Panc1 (cell line): ENCODE measurements around the gene CRTAC1. TPM values are rescaled to one million over a fixed set of nuclear protein-coding genes. Genes with fewer than 3 reads are reported as not detected.

Experiments used
- ATAC-seq: fragments of 200-7000 bp; cut with Tn5 transposase; 2 replicates; pipeline ENCODE4 v1.9.1; 2020; ENCODE audit warnings: mild to moderate bottlenecking, moderate library complexity
- BruUV-seq: library from RNA; stranded (reverse); fragments of 400-500 nt; replicated peaks from 2 replicates; lab custom pipeline; 2021; lab: Mats Ljungman, UMichigan
- CTCF ChIA-PET: fragments of 300-600 bp; sonication (Branson Sonifier 250); formaldehyde crosslinking; loops from one replicate; lab custom pipeline; 2022; ENCODE audit warnings: antibody characterized with exemption; lab: Charles Lee
- POLR2A ChIA-PET: fragments of 300-600 bp; sonication (Branson Sonifier 250); formaldehyde crosslinking; loops from one replicate; lab custom pipeline; 2022; ENCODE audit warnings: antibody characterized with exemption; lab: Charles Lee
- DNase-seq: peaks from one replicate; pipeline ENCODE4 v3.0.0-alpha.2; 2010; ENCODE audit warnings: low read depth, low spot score
- H3K27ac ChIP-seq: 2 replicates; pipeline ENCODE4 v1.5.1; 2011; ENCODE audit warnings: mild to moderate bottlenecking, low read length, inconsistent platforms
- H3K27me3 ChIP-seq: fragments of 200-500 bp; sonication (Bioruptor generic); 2 replicates; pipeline ENCODE4 v1.6.0; 2014; ENCODE audit warnings: low read length, inconsistent platforms; ENCODE audit not compliant: control insufficient read depth, insufficient read depth
- H3K36me3 ChIP-seq: fragments of 200-500 bp; sonication (Bioruptor generic); 2 replicates; pipeline ENCODE4 v1.5.1; 2014; ENCODE audit warnings: inconsistent platforms, mild to moderate bottlenecking, low read length, moderate library complexity; ENCODE audit not compliant: control insufficient read depth, insufficient read depth
- H3K4me1 ChIP-seq: 2 replicates; pipeline ENCODE4 v1.5.1; 2011; ENCODE audit warnings: inconsistent platforms, mild to moderate bottlenecking, low read length, moderate library complexity; ENCODE audit not compliant: control insufficient read depth, insufficient read depth
- H3K4me3 ChIP-seq, 2 experiments: 2 replicates each; pipeline ENCODE4 v1.5.1; 2011 to 2012; ENCODE audit warnings: low read depth in 2 of 2, low read length in 2 of 2, mild to moderate bottlenecking in 2 of 2, inconsistent platforms in 1 of 2, moderate library complexity in 1 of 2
- H3K9me3 ChIP-seq: fragments of 200-500 bp; sonication (Bioruptor generic); 2 replicates; pipeline ENCODE4 v1.5.1; 2014; ENCODE audit warnings: low read depth, mild to moderate bottlenecking, inconsistent platforms, low read length, moderate library complexity; ENCODE audit not compliant: control insufficient read depth, insufficient read depth
- POLR2AphosphoS5 ChIP-seq: IDR thresholded peaks from 2 replicates; pipeline ENCODE4 v1.6.1; 2012; ENCODE audit warnings: mild to moderate bottlenecking, low read depth, low read length, moderate library complexity
- SIN3A ChIP-seq: IDR thresholded peaks from 2 replicates; pipeline ENCODE4 v1.6.1; 2012; ENCODE audit warnings: low read depth, mild to moderate bottlenecking, low read length, moderate library complexity, borderline replicate concordance; ENCODE audit not compliant: insufficient read depth
- TCF7L2 ChIP-seq: IDR thresholded peaks from 2 replicates; pipeline ENCODE4 v1.6.1; 2011; ENCODE audit warnings: mild to moderate bottlenecking, low read depth, low read length, inconsistent platforms
- in situ Hi-C: cut with HindIII; loops from 2 replicates; pipeline ENCODE4 v1.10.0; 2016; ENCODE audit warnings: low sequenced_read_pairs, low pct_unique_long_range_greater_than_20kb
- intact Hi-C: fragments of 100-400 bp; cut with micrococcal nuclease; formaldehyde crosslinking; loops from one replicate; pipeline ENCODE4 v1.10.0; 2022; ENCODE audit not compliant: unreplicated experiment
- total RNA-seq: library from RNA; stranded (reverse); gene quantifications from one replicate; pipeline ENCODE4 v1.2.1, GENCODE V29; 2021; ENCODE audit not compliant: unreplicated experiment
- TF ChIP-seq, protein P1 (sequence below): fragments of 450-650 bp; IDR thresholded peaks from 2 replicates; pipeline ENCODE4 v1.5.1; 2017; ENCODE audit warnings: mild to moderate bottlenecking
- TF ChIP-seq, protein P2 (sequence below), 2 experiments: IDR thresholded peaks; 2 replicates each; pipeline ENCODE4 v1.6.1; 2011 to 2012; ENCODE audit warnings: low read depth in 2 of 2, control low read depth in 1 of 2, low read length in 1 of 2, mild to moderate bottlenecking in 1 of 2, moderate library complexity in 1 of 2; ENCODE audit not compliant: insufficient read depth in 1 of 2

The CRTAC1 gene
- total RNA-seq, 1 experiment from 2014 or later, result 0.23 TPM

DNA sequence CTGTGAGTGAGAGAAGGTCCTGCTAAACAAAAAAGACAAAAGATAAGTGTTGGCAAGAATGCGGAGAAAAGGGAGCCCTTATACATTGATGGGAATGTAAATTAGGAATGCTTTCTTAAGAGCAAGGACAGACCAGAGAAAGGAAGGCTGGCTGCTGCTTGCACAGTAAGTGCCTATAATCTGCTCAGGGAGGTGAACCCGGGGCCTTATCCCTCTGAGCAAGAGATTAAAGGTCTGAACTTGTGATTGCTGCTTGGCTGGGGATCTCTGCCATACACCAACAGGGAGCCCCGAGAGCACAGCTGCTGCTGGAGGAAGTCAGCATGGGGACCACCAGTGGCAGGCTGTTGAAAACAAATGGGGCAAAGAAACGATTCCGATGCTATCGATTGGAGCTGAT, 32.0 kb upstream of the CRTAC1 start:
- Histone ChIP-seq H3K9me3 (no peaks in the 10 kb centered on the region), H3K4me1 (no peaks in the 10 kb centered on the region), H3K27me3 (peaks cover 36% of the 10 kb centered on the region), H3K36me3 (no peaks in the 10 kb centered on the region), H3K27ac (no peak overlapping the region), H3K4me3 (no peak overlapping the region)
- BruUV-seq, result no TSS peak
- ChIA-PET CTCF (interaction anchor here (1.3 kb wide), 1 partner anchor 17 kb away, joined by 3 read pairs; no protein-coding TSS in a partner anchor), POLR2A (no interaction called here)
- intact Hi-C loops, result no loop called here
- no peak for ATAC-seq
- TF ChIP-seq, protein P1, sequence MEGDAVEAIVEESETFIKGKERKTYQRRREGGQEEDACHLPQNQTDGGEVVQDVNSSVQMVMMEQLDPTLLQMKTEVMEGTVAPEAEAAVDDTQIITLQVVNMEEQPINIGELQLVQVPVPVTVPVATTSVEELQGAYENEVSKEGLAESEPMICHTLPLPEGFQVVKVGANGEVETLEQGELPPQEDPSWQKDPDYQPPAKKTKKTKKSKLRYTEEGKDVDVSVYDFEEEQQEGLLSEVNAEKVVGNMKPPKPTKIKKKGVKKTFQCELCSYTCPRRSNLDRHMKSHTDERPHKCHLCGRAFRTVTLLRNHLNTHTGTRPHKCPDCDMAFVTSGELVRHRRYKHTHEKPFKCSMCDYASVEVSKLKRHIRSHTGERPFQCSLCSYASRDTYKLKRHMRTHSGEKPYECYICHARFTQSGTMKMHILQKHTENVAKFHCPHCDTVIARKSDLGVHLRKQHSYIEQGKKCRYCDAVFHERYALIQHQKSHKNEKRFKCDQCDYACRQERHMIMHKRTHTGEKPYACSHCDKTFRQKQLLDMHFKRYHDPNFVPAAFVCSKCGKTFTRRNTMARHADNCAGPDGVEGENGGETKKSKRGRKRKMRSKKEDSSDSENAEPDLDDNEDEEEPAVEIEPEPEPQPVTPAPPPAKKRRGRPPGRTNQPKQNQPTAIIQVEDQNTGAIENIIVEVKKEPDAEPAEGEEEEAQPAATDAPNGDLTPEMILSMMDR, result no peak
- TF ChIP-seq POLR2AphosphoS5 (no peak), TCF7L2 (no peak), SIN3A (no peak)
- TF ChIP-seq, protein P2, sequence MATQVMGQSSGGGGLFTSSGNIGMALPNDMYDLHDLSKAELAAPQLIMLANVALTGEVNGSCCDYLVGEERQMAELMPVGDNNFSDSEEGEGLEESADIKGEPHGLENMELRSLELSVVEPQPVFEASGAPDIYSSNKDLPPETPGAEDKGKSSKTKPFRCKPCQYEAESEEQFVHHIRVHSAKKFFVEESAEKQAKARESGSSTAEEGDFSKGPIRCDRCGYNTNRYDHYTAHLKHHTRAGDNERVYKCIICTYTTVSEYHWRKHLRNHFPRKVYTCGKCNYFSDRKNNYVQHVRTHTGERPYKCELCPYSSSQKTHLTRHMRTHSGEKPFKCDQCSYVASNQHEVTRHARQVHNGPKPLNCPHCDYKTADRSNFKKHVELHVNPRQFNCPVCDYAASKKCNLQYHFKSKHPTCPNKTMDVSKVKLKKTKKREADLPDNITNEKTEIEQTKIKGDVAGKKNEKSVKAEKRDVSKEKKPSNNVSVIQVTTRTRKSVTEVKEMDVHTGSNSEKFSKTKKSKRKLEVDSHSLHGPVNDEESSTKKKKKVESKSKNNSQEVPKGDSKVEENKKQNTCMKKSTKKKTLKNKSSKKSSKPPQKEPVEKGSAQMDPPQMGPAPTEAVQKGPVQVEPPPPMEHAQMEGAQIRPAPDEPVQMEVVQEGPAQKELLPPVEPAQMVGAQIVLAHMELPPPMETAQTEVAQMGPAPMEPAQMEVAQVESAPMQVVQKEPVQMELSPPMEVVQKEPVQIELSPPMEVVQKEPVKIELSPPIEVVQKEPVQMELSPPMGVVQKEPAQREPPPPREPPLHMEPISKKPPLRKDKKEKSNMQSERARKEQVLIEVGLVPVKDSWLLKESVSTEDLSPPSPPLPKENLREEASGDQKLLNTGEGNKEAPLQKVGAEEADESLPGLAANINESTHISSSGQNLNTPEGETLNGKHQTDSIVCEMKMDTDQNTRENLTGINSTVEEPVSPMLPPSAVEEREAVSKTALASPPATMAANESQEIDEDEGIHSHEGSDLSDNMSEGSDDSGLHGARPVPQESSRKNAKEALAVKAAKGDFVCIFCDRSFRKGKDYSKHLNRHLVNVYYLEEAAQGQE (IDR thresholded peaks at IDR 0.05; ENCODE audit: insufficient read depth in 1 of 2, low read depth in 2 of 2, low read length in 1 of 2), result no peak
- DNase-seq, result no peak
- in situ Hi-C loops, result no loop called here

DNA sequence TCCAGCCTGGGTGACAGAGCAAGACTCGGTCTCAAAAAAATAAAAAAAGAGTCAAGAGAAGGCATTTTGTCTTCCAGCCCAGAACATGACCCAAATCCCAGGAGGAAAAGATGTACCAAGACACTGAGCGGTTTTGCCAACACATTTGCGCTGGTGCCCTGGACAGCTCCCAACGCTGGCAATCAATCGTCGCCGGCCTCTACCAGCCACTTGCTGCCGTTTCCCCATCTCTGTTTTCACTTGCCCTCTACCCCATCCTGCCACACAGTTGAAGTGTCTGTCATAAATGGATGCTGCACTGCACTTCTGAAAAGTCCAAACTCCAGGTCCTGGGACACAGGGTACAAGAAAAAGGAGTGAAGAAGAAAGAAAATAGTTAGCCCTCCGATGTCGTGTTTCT, 29.7 kb upstream of the CRTAC1 start:
- in situ Hi-C loops (no loop called here), intact Hi-C loops (no loop called here)
- no TSS peak for BruUV-seq
- ChIA-PET POLR2A (no interaction called here), CTCF (no interaction called here)
- Histone ChIP-seq H3K4me1 (no peaks in the 10 kb centered on the region), H3K4me3 (no peak overlapping the region), H3K27me3 (peaks cover 46% of the 10 kb centered on the region), H3K27ac (no peak overlapping the region), H3K9me3 (no peaks in the 10 kb centered on the region), H3K36me3 (no peaks in the 10 kb centered on the region)
- DNase-seq (no peak), ATAC-seq (no peak)
- TF ChIP-seq, protein P2 (IDR thresholded peaks at IDR 0.05; ENCODE audit: insufficient read depth in 1 of 2, low read depth in 2 of 2, low read length in 1 of 2), result peak; percentile 42 to 50; a peak in 1 of 4 replicates
- TF ChIP-seq POLR2AphosphoS5, result no peak
